Measurements from ENCODE around the gene FTHL17. TPM values are rescaled to one million over a fixed set of nuclear protein-coding genes. Genes with fewer than 3 reads are reported as not detected.

The FTHL17 gene
- total RNA-seq, 1 donor from 2014 or later, result not detected

DNA sequence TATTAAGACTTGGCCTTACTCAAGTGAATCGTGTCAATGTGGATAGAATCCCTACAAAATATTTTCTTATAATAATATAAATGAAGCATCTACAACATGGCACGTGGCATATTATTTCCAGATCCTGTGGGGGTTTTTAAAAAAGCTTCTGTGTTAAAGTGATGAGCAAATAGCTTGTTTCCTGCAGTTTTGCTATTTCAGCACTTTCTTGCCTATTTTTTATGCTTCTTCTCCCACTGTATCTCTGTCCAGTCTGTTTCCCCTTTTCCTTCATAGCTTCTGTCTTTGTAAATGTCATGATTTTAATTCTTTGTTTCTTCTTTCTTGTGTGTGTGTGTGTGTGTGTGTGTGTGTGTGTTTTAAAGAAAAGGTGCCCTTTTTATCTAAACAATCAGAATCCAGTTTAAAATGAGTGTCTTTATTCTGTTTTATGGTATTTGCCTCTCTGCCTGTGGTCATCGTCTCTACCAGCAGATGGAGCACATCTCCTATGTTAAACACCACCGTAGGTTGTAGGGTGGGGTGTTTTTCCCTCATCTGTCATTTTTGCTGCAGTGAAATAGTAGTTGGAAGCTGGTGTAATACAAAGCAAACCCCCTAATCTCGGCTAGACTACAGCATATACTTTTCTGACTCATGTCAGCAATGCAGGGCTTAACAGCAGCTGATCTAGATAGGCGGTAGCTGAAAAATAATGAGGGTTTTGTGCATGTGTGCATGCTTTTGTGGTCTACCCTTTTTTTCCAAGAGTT lies 33.1 kb downstream of the FTHL17 start:
- DNase-seq (ENCODE audit: low spot score), result peak; percentile 12

DNA sequence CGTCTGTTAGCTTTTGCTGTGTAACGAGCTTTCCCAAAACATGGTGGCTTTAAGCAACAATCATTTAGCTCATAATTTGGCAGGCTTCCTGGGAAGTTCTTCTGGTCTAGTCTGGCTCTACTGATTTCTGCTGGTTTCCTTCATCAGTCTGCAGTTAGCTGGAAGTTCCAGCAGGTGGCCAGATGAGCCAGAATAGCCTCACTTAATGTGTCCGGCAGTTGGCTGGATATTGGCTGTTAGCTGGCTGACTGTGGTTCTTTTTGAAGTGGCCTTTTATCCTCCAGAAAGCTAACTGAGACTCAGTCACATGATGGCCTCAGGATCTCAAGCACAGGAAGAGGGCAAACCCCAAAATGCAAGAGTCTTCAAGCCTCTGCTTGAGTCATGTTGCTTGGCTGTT lies 34.9 kb downstream of the FTHL17 start:
- peak; percentile 47 for DNase-seq (ENCODE audit: low spot score)

DNA sequence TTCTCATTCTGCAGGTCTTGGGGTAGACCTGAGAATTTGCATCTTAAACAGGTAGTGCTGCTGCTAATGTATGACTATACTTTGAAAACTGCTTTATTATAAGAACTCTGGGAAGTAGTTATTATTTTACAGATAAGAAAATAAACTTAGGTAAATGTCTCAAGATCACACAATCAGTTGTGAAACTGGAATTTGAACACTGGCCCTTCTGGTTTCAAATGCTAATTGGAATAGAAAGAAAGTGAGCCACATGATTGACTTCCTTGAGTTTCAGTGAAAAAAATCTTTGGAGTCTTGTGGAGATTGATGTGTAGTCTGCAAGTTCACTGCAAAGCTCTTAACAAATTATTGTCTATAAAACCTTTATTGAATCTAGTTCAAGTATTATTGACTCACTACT lies 44.5 kb downstream of the FTHL17 start:
- DNase-seq (ENCODE audit: low spot score), result no peak

DNA sequence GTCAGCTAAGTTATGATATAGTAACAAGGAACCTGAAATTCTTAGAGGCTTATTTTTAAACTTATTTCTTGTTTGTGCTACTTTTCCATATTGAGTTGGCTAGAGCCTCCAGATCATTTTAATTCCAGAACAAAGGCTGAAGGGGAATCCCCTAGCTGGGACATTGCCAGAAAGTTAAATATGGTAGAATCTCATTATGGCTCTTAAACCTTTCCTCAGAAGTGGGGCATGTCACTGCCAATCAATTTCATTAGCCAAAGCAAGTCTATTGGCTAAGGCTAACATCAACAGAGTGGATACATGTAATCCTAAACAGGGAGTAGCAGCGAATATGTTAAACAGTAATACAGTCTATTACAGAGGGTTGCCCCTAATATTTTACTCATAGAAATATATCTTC lies 47.0 kb downstream of the FTHL17 start:
- no peak for DNase-seq (ENCODE audit: low spot score)

DNA sequence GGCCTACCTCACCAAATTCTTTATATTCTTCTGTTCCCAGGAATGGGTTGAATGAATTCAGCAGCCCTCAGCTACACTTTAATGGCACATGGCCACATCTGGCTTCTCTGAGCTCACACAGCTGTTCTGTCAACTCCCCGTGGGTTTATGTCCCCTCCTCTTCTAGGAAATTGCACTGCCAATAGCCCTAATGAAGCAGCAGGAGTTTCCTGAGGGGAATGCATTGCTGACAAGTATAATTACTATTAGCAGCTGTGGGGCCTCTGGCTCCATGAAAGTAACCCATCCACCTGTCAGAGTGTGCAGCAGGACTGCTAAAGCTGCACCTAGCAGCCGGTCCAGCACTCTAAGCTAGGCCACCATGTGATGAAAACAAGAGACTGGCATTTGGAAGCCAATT lies 50.3 kb downstream of the FTHL17 start:
- DNase-seq (ENCODE audit: low spot score), result no peak

Other genes with a start within 250 kb of the FTHL17 start
- 29.7 TPM for gene TAB3, start 182.8 kb downstream of the FTHL17 start, total RNA-seq